ENCODE measurements around the gene METTL3.
"Not testable (repeated sequence)": the region's sequence is repeated elsewhere in the genome, so short reads cannot be mapped to it uniquely, and the experiment has no call there.

Gene METTL3

DNA sequence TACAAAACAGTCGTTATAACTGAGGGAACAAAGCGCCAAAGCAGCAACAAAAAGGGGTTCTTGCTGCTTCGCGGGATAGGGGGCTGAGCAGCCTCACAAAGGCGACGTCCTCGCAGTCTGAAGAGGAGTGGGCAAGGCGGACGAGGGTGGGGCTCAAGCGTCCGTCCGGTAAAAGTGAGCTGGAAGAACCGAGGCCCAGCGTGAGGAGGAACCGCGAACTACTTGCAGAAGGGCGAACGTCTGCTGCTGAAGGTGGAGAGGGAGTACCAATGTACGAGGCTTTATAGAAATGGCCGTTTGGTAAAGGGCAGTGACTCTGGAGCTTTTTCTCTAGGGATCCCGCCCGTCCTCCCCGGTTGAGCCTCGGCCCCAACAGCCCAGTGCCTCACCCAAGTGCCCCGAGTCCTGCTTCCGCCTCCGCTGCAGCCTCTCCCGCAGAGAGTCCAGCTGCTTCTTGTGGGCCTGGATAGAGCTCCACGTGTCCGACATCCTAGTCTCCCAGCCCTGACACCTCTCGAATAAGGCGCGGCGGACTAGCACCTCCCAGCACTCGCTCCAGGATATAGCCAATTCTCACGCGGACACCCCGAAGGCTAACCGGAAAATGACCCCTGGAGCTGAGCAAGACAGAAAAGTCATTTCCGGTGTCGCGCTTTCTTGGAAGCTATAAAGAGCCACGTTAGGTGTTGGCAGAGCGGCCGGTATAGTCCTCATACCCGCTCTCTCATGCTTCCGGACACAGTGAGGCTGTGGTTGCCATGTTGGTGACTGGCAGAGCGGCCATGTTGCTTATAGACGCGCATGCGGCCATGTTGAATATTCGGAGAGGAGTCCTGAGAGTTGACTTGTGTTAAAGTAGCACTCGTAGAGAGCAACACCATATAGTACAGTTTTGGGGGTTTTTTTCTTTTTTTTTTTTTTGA, at the start of gene METTL3:
METTL3 (minus strand) TSS at position 606 of the 923 bp plus-strand sequence; CDS start at position 489, 117 bp downstream.
- peak; percentile 100 for DNase-seq (ENCODE audit: low read depth)
- TF ChIP-seq, protein P1, sequence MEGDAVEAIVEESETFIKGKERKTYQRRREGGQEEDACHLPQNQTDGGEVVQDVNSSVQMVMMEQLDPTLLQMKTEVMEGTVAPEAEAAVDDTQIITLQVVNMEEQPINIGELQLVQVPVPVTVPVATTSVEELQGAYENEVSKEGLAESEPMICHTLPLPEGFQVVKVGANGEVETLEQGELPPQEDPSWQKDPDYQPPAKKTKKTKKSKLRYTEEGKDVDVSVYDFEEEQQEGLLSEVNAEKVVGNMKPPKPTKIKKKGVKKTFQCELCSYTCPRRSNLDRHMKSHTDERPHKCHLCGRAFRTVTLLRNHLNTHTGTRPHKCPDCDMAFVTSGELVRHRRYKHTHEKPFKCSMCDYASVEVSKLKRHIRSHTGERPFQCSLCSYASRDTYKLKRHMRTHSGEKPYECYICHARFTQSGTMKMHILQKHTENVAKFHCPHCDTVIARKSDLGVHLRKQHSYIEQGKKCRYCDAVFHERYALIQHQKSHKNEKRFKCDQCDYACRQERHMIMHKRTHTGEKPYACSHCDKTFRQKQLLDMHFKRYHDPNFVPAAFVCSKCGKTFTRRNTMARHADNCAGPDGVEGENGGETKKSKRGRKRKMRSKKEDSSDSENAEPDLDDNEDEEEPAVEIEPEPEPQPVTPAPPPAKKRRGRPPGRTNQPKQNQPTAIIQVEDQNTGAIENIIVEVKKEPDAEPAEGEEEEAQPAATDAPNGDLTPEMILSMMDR (conservative IDR thresholded peaks at IDR 0.05; ENCODE audit: low read depth, low read length): no peak
- H3K4me3 ChIP-seq (ENCODE audit: low read depth, low read length): peak within 1 kb of the TSS; percentile 77

DNA sequence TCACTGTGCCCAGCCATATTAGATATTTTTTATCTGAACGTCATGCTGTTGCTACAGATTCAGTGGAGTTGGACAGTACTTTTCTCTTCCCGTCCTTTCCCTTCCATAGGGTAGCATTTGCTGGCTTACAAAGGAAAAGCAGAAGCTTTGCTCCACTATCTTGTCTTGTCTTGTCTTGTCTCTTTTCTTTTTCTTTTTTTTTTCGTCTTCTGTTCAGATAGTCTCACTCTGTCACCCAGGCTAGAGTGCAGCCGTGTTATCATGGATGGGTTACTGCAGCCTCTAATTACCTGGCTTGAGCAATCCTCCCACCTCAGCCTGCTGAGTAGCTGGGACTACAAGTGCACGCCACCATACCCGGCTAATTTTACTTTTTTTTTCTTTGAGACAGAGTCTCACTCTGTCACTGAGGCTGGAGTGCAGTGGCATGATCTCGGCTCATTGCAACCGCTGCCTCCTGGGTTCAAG, 47.6 kb upstream of the METTL3 start:
- TF ChIP-seq, protein P1 (conservative IDR thresholded peaks at IDR 0.05; ENCODE audit: low read depth, low read length): no peak
- no peak for DNase-seq (ENCODE audit: low read depth)
- no peak overlapping the region for H3K4me3 ChIP-seq (ENCODE audit: low read depth, low read length)

DNA sequence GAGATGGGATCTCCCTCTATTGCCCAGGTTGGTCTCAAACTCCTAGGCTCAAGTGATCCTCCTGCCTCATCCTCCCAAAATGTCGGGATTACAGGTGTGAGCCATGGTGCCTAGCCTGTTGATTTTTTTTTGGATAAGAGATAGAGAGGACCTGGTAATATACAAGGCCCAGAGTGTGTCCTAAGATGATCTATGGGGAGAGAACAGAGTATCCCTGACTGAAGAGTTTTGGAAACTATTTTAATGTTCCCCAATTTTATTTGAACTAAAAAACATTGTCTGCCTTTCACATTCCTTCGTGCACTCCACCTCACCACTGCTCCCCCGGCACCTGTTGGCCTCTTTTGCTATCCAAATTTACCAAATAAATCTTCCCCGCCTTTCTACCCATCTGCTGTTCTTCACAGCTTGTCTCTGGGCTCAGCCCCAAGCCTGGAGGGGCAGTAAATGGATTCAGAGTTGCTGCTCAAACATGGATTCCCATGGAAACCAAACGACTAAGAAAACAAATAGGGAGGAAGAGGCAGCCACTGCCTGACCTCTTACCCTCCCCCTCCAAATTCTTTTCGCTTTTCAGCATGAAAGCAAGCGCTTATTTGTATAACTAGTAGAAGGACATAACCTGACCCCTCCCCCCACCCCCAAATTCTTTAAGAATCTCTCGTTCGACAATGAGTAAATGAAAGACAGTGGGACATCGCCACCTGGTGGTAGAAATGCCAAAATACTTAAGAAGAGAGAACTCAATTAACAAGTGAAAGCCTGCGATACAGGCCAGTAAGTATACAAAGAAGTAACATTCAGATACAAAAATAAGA, 46.2 kb upstream of the METTL3 start:
- DNase-seq (ENCODE audit: low read depth): peak; percentile 95
- H3K4me3 ChIP-seq (ENCODE audit: low read depth, low read length): peak overlapping the region; percentile 33
- TF ChIP-seq, protein P1 (conservative IDR thresholded peaks at IDR 0.05; ENCODE audit: low read depth, low read length): peak; percentile 65

DNA sequence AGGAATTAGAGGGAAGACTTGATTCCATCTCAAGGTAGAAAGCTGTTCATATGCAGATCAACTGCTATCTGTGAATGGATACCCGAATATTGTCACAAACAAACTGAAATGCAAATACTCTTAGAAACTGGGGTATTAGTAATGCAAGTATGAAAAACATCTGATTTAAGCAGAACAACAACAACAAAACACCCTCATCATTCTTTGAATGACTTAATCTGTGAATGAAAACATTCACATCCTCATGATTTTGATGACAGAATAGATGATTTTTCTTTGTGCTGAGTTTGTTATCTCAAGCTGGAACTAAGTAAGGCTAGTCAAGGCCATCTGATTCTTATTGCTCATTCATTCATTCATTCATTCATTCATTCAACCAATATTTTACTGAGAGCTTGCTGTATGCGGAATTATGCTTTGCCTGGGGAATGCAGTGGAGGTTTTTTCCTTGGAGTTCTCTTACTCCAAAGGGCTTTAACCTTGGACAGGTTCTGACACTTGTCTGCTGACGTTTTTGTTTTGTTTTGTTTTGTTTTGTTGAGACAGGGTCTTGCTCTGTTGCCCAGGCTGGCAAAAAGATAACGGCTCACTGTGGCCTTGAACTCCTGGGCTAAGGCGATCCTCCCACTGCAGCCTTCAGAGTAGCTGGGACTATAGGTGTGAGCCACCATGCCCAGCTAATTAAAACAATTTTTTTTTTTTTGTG, 45.4 kb upstream of the METTL3 start:
- no peak for DNase-seq (ENCODE audit: low read depth)
- no peak overlapping the region for H3K4me3 ChIP-seq (ENCODE audit: low read depth, low read length)

DNA sequence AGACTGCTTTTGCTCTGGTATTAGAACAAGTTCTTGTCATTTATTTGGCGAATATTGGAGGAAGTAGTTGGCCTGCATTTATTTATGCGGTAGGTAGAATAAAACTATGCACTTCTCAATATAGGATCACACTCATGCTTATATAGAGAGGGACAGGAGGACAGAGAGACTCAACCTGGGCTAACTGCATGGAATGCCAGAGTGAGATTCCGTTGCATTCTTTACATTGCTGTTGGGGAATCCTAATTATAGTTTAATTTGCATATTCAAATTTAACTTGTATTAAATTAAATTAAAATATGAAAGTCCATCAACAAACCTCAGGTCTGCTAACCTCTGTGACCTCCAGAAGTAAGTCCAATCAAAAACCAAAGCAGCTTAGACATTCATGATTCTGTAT, 42.1 kb upstream of the METTL3 start:
- H3K4me3 ChIP-seq (ENCODE audit: low read depth, low read length): no peak overlapping the region
- TF ChIP-seq, protein P1 (conservative IDR thresholded peaks at IDR 0.05; ENCODE audit: low read depth, low read length): no peak
- no peak for DNase-seq (ENCODE audit: low read depth)

More for the DNA sequence above, 45.4 kb upstream of the METTL3 start:
- TF ChIP-seq, protein P1 (conservative IDR thresholded peaks at IDR 0.05; ENCODE audit: low read depth, low read length): no peak

DNA sequence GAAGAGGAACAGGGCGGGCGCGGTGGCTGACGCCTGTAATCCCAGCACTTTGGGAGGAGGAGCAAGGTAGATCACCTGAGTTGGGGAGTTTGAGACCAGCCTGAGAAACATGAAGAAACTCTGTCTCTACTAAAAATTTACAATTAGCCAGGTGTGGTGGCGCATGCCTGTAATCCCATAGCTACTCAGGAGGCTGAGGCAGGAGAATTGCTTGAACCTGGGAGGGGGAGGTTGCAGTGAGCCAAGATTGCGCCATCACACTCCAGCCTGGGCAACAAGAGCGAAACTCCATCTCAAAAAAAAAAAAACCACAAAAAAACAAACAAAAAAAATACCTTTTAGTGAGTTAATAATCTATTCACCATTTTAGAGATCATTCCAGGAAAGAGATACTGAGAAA, 33.4 kb upstream of the METTL3 start:
- DNase-seq (ENCODE audit: low read depth); H3K4me3 ChIP-seq (ENCODE audit: low read depth, low read length): not testable (repeated sequence)
